HepG2 (cell line): ENCODE results near the gene TFCP2L1. TPM values are rescaled to one million over a fixed set of nuclear protein-coding genes. Genes with fewer than 3 reads are reported as not detected.
A peak's percentile ranks its signal among the peaks of the same experiment; 100 is the strongest.

Experiments
- CTCF ChIP-seq: sonication (generic); formaldehyde crosslinking; IDR thresholded peaks from 2 replicates; pipeline ENCODE4 v1.5.0; 2020; ENCODE audit warnings: mild to moderate bottlenecking, missing genetic modification reagents, moderate library complexity
- DNMT1 ChIP-seq: sonication (generic); formaldehyde crosslinking; IDR thresholded peaks from 2 replicates; pipeline ENCODE4 v1.5.1; 2020; ENCODE audit warnings: mild to moderate bottlenecking, missing genetic modification reagents
- FOXA3 ChIP-seq: IDR thresholded peaks from 2 replicates; pipeline ENCODE4 v1.6.1; 2016; ENCODE audit warnings: missing genetic modification reagents, missing compliant biosample characterization
- KLF11 ChIP-seq: IDR thresholded peaks from 2 replicates; pipeline ENCODE4 v1.6.1; 2016; ENCODE audit warnings: missing compliant biosample characterization
- MLXIP ChIP-seq: sonication (generic); formaldehyde crosslinking; IDR thresholded peaks from 2 replicates; pipeline ENCODE4 v1.9.0; 2021; ENCODE audit warnings: missing genetic modification reagents, borderline replicate concordance
- SCMH1 ChIP-seq: sonication (generic); formaldehyde crosslinking; IDR thresholded peaks from 2 replicates; pipeline ENCODE4 v1.9.0; 2021; ENCODE audit warnings: missing genetic modification reagents, mild to moderate bottlenecking, borderline replicate concordance
- SRF ChIP-seq: IDR thresholded peaks from 2 replicates; pipeline ENCODE4 v1.6.1; 2011; ENCODE audit warnings: mild to moderate bottlenecking, low read depth, low read length, moderate library complexity
- TCF7L2 ChIP-seq: IDR thresholded peaks from 2 replicates; pipeline ENCODE4 v1.6.1; 2011; ENCODE audit warnings: mild to moderate bottlenecking, low read depth, low read length, moderate library complexity
- TEAD3 ChIP-seq: optimal IDR thresholded peaks from 2 replicates; pipeline ENCODE3; 2016; ENCODE audit warnings: borderline replicate concordance
- TFAP4 ChIP-seq: sonication (generic); IDR thresholded peaks from 2 replicates; pipeline ENCODE4 v1.6.1; 2016; ENCODE audit warnings: low read depth, borderline replicate concordance
- THAP11 ChIP-seq: IDR thresholded peaks from 2 replicates; pipeline ENCODE4 v1.6.1; 2016; ENCODE audit warnings: missing biosample characterization, missing genetic modification reagents
- XRCC5 ChIP-seq: fragments of 200-400 bp; formaldehyde crosslinking; optimal IDR thresholded peaks from 2 replicates; pipeline ENCODE3; 2017; ENCODE audit warnings: mild to moderate bottlenecking, low read length
- ZBTB7A ChIP-seq: sonication (generic); formaldehyde crosslinking; IDR thresholded peaks from 2 replicates; pipeline ENCODE4 v1.8.0; 2022; ENCODE audit warnings: mild to moderate bottlenecking, missing genetic modification reagents
- ZBTB7B ChIP-seq: sonication (generic); formaldehyde crosslinking; IDR thresholded peaks from 2 replicates; pipeline ENCODE4 v1.4.0; 2020; ENCODE audit warnings: missing genetic modification reagents
- ZFY ChIP-seq: sonication (generic); formaldehyde crosslinking; IDR thresholded peaks from 2 replicates; pipeline ENCODE4 v1.4.0; 2020; ENCODE audit warnings: missing genetic modification reagents
- ZNF12 ChIP-seq: sonication (generic); formaldehyde crosslinking; IDR thresholded peaks from 2 replicates; pipeline ENCODE4 v1.5.0; 2020; ENCODE audit warnings: missing genetic modification reagents
- ZNF629 ChIP-seq: sonication (generic); formaldehyde crosslinking; conservative IDR thresholded peaks from 2 replicates; pipeline ENCODE4 v1.5.0; 2020; ENCODE audit warnings: missing genetic modification reagents
- ZNF784 ChIP-seq: sonication (generic); formaldehyde crosslinking; IDR thresholded peaks from 2 replicates; pipeline ENCODE4 v1.5.1; 2020; ENCODE audit warnings: missing genetic modification reagents, mild to moderate bottlenecking, borderline replicate concordance
- polyA plus RNA-seq, 8 experiments: library from polyadenylated mRNA; depleted of rRNA in 3 of 8; stranded (reverse) in 7 of 8; unstranded in 1 of 8; fragments of >200 nt; fragmentation: Illumina TruSeq in 4 of 8; extraction: Trizol in 4 of 8; gene quantifications; 2 replicates each; pipeline versions ENCODE4 v1.2.1 to v1.2.3, GENCODE V29; 2011 to 2016; ENCODE audit warnings: low read depth in 4 of 8, missing spikeins in 1 of 8, mixed read lengths in 1 of 8; ENCODE audit not compliant: insufficient read depth in 1 of 8
- total RNA-seq, 5 experiments: library from RNA; depleted of rRNA; stranded (reverse); fragments of >200 nt; fragmentation: Illumina TruSeq; extraction: Trizol; gene quantifications; 2 replicates each; pipeline ENCODE4 v1.2.3, GENCODE V29; 2016; ENCODE audit warnings: low read depth in 1 of 5

Gene TFCP2L1
- total and polyA plus RNA-seq, 2 of the 13 experiments (the other 11 are each of a cell fraction or from before 2014, with no cell fraction given) = under 0.01 TPM; not detected in 1

- no peak for TF ChIP-seq ZNF12 (CRISPR knock-in tag)
- no peak for TF ChIP-seq KLF11 (CRISPR knock-in tag)
- TF ChIP-seq MLXIP = no peak
- 0 out of 2 replicates have a peak, but pooled peaks have one; percentile 12 for TF ChIP-seq ZNF629 (CRISPR knock-in tag)
- TF ChIP-seq ZFY (CRISPR knock-in tag) = no peak
- no peak for TF ChIP-seq FOXA3 (CRISPR knock-in tag)
- TF ChIP-seq SCMH1 (CRISPR knock-in tag) = no peak
- TF ChIP-seq THAP11 = 0 out of 2 replicates have a peak, but pooled peaks have one; percentile 20
- TF ChIP-seq ZNF784 (CRISPR knock-in tag) = no peak
- no peak for TF ChIP-seq DNMT1 (CRISPR knock-in tag)
- TF ChIP-seq CTCF = peak; percentile 83
- peak; percentile 47; the same call in 1 of the 2 replicates for TF ChIP-seq SRF
- TF ChIP-seq ZBTB7A (CRISPR knock-in tag) = peak; percentile 41; the same call in 1 of the 2 replicates
- TF ChIP-seq TCF7L2 = no peak
- peak; percentile 64; the same call in 1 of the 2 replicates for TF ChIP-seq TFAP4
- peak; percentile 72 for TF ChIP-seq TEAD3 (CRISPR knock-in tag)
- TF ChIP-seq XRCC5 = peak; percentile 84
- TF ChIP-seq ZBTB7B (CRISPR knock-in tag) = no peak
Observed at GRCh38 chr2:121297217-121297830, 12.3 kb upstream of the TFCP2L1 start (continued).
